A673 (cell line): ENCODE results near the gene BANF1. TPM values are rescaled to one million over a fixed set of nuclear protein-coding genes. Genes with fewer than 3 reads are reported as not detected.

Experiments used
- BruUV-seq: library from RNA; stranded (reverse); fragments of 400-500 nt; replicated peaks from 2 replicates; lab custom pipeline; 2021; lab: Mats Ljungman, UMichigan
- CTCF ChIA-PET: fragments of 300-600 bp; sonication (Branson Sonifier 250); formaldehyde crosslinking; loops from one replicate; lab custom pipeline; 2022; ENCODE audit warnings: antibody characterized with exemption; lab: Charles Lee
- POLR2A ChIA-PET: fragments of 300-600 bp; sonication (Branson Sonifier 250); formaldehyde crosslinking; loops from one replicate; lab custom pipeline; 2022; ENCODE audit warnings: antibody characterized with exemption; ENCODE audit not compliant: low non-redundant PET; lab: Charles Lee
- DNase-seq: peaks from one replicate; pipeline ENCODE4 v3.0.0-alpha.2; 2015; ENCODE audit warnings: low spot score
- H3K27ac ChIP-seq: fragments of 200-600 bp; sonication (generic); 2 replicates; pipeline ENCODE4 v1.5.1; 2016; ENCODE audit warnings: mixed run types, low read depth, mild to moderate bottlenecking, mixed read lengths, antibody characterized with exemption, low read length; ENCODE audit not compliant: poor library complexity, severe bottlenecking
- H3K27me3 ChIP-seq: fragments of 200-600 bp; sonication (generic); replicated peaks from 2 replicates; pipeline ENCODE4 v1.6.1; 2017; ENCODE audit warnings: mixed run types, low read depth, mild to moderate bottlenecking, mixed read lengths, antibody characterized with exemption, low read length; ENCODE audit not compliant: insufficient read depth, poor library complexity
- H3K36me3 ChIP-seq: fragments of 200-600 bp; sonication (generic); 2 replicates; pipeline ENCODE4 v1.6.1; 2016; ENCODE audit warnings: mixed run types, mild to moderate bottlenecking, mixed read lengths, antibody characterized with exemption, low read length; ENCODE audit not compliant: insufficient read depth, poor library complexity, severe bottlenecking
- H3K4me1 ChIP-seq: fragments of 200-600 bp; sonication (generic); 2 replicates; pipeline ENCODE4 v1.6.1; 2017; ENCODE audit warnings: mixed run types, mild to moderate bottlenecking, mixed read lengths, antibody characterized with exemption, low read length; ENCODE audit not compliant: insufficient read depth, poor library complexity, severe bottlenecking
- H3K4me3 ChIP-seq: fragments of 200-600 bp; sonication (generic); 2 replicates; pipeline ENCODE4 v1.5.1; 2016; ENCODE audit warnings: low read depth, mixed run types, mild to moderate bottlenecking, mixed read lengths, low read length; ENCODE audit not compliant: poor library complexity, severe bottlenecking
- H3K9me3 ChIP-seq: fragments of 200-600 bp; sonication (generic); 2 replicates; pipeline ENCODE4 v1.6.1; 2016; ENCODE audit warnings: mixed run types, low read depth, mild to moderate bottlenecking, mixed read lengths, antibody characterized with exemption, low read length; ENCODE audit not compliant: poor library complexity, severe bottlenecking
- EZH2 ChIP-seq: fragments of 200-600 bp; sonication (generic); IDR thresholded peaks from 2 replicates; pipeline ENCODE4 v1.6.1; 2017; ENCODE audit warnings: borderline replicate concordance, low read depth, mild to moderate bottlenecking, mixed read lengths, antibody characterized with exemption, low read length; ENCODE audit not compliant: poor library complexity, severe bottlenecking
- intact Hi-C: fragments of 100-400 bp; cut with micrococcal nuclease; formaldehyde crosslinking; loops from one replicate; pipeline ENCODE4 v1.10.0; 2022; ENCODE audit not compliant: unreplicated experiment
- total RNA-seq: library from RNA; stranded (reverse); gene quantifications from 2 replicates; pipeline ENCODE4 v1.2.3, GENCODE V29; 2021
- TF ChIP-seq, protein P1 (sequence below): fragments of 300-800, 200-600 bp; sonication (generic); conservative IDR thresholded peaks from 2 replicates; pipeline ENCODE4 v1.5.1; 2017; ENCODE audit warnings: low read depth, mild to moderate bottlenecking, antibody characterized with exemption, low read length, moderate library complexity, mixed read lengths

Gene BANF1
- total RNA-seq, 1 experiment from 2014 or later, result 556 TPM

DNA sequence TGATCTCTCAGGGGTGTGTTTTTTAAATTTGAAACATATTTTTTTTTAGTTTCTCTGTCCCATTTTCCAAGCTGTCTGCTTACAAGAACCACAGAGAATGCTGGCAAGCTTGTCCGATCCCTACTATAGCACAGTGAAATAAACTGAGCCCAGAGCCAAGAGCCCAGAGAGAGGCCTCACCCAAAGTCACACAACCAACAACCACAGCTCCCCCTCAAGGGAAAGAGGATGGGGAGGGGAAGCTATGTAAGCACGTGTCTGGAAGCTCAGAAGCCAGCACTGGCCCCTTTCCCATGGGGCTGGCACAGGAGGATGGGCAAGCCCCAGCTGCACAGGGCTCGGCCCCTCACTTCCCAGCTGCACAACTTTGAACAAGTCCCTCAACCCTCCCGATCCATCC, 44.0 kb upstream of the BANF1 start:
- no peaks in the 10 kb centered on the region for H3K36me3 ChIP-seq
- intact Hi-C loops, result no loop called here
- BruUV-seq, result no TSS peak
- H3K27me3 ChIP-seq, result no peaks in the 10 kb centered on the region
- DNase-seq, result no peak
- TF ChIP-seq, protein P1, sequence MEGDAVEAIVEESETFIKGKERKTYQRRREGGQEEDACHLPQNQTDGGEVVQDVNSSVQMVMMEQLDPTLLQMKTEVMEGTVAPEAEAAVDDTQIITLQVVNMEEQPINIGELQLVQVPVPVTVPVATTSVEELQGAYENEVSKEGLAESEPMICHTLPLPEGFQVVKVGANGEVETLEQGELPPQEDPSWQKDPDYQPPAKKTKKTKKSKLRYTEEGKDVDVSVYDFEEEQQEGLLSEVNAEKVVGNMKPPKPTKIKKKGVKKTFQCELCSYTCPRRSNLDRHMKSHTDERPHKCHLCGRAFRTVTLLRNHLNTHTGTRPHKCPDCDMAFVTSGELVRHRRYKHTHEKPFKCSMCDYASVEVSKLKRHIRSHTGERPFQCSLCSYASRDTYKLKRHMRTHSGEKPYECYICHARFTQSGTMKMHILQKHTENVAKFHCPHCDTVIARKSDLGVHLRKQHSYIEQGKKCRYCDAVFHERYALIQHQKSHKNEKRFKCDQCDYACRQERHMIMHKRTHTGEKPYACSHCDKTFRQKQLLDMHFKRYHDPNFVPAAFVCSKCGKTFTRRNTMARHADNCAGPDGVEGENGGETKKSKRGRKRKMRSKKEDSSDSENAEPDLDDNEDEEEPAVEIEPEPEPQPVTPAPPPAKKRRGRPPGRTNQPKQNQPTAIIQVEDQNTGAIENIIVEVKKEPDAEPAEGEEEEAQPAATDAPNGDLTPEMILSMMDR, result no peak
- no peak for TF ChIP-seq EZH2
- H3K27ac ChIP-seq, result no peak overlapping the region
- peaks cover 8% of the 10 kb centered on the region for H3K4me1 ChIP-seq
- no peaks in the 10 kb centered on the region for H3K9me3 ChIP-seq
- ChIA-PET POLR2A (no interaction called here), CTCF (no interaction called here)
- H3K4me3 ChIP-seq, result no peak overlapping the region

GRCh38 chr11:65958774-65959420, 43.4 kb upstream of the BANF1 start:
- ChIA-PET POLR2A (no interaction called here), CTCF (no interaction called here)
- no peak overlapping the region for H3K27ac ChIP-seq
- H3K9me3 ChIP-seq, result no peaks in the 10 kb centered on the region
- TF ChIP-seq, protein P1, result no peak
- TF ChIP-seq EZH2, result no peak
- intact Hi-C loops, result no loop called here
- peaks cover 8% of the 10 kb centered on the region for H3K4me1 ChIP-seq
- H3K36me3 ChIP-seq, result peaks cover 3% of the 10 kb centered on the region
- DNase-seq, result no peak
- no peaks in the 10 kb centered on the region for H3K27me3 ChIP-seq
- BruUV-seq, result no TSS peak
- no peak overlapping the region for H3K4me3 ChIP-seq

- no peak for DNase-seq
- intact Hi-C loops, result loop anchor here (5.0 kb wide), 1 partner anchor 41 kb away; the partner anchor contains the start of genes BANF1 and EIF1AD
- ChIA-PET CTCF (no interaction called here), POLR2A (interaction anchor here (0.6 kb wide), 1 partner anchor 537 kb away, joined by 3 read pairs; no protein-coding TSS in a partner anchor)
- peak overlapping the region; percentile 88 for H3K4me3 ChIP-seq
- BruUV-seq, result no TSS peak
- TF ChIP-seq, protein P1, result no peak
- no peak for TF ChIP-seq EZH2
- H3K27ac ChIP-seq, result peak overlapping the region; percentile 94
- H3K36me3 ChIP-seq, result peaks cover 23% of the 10 kb centered on the region
- H3K27me3 ChIP-seq, result no peaks in the 10 kb centered on the region
- H3K4me1 ChIP-seq, result peaks cover 8% of the 10 kb centered on the region
- H3K9me3 ChIP-seq, result no peaks in the 10 kb centered on the region
These were observed 41.5 kb upstream of the BANF1 start for GRCh38 chr11:65960824-65961266.
